Mesodermal cell (in vitro differentiated cells): ENCODE results near the gene TICAM1.
"Not testable (repeated sequence)": the region's sequence is repeated elsewhere in the genome, so short reads cannot be mapped to it uniquely, and the experiment has no call there.

ENCODE experiments used
- H3K27ac ChIP-seq: 2 replicates; pipeline ENCODE4 v1.7.0; 2013; ENCODE audit warnings: mild to moderate bottlenecking, low read depth, low read length, moderate library complexity; ENCODE audit not compliant: severe bottlenecking
- H3K36me3 ChIP-seq: 2 replicates; pipeline ENCODE4 v1.7.1; 2013; ENCODE audit warnings: mild to moderate bottlenecking, low read length, moderate library complexity; ENCODE audit not compliant: control insufficient read depth, insufficient read depth
- H3K4me1 ChIP-seq: one replicate; pipeline ENCODE4 v1.7.1; 2013; ENCODE audit warnings: mild to moderate bottlenecking, low read length; ENCODE audit not compliant: insufficient read depth, control insufficient read depth, poor library complexity, severe bottlenecking
- H3K4me3 ChIP-seq: 2 replicates; pipeline ENCODE4 v1.7.0; 2013; ENCODE audit warnings: low read length, control low read depth, mild to moderate bottlenecking; ENCODE audit not compliant: insufficient read depth, poor library complexity, severe bottlenecking; ENCODE audit errors: extremely low read depth
- H3K9me3 ChIP-seq: 2 replicates; pipeline ENCODE4 v1.7.1; 2013; ENCODE audit warnings: mild to moderate bottlenecking, low read length, moderate library complexity; ENCODE audit not compliant: control insufficient read depth
- WGBS, 2 experiments: methylation state at CpG; one replicate each; pipeline ENCODE4 v1.1.5; 2013; ENCODE audit warnings: missing lambda C conversion rate in 2 of 2; ENCODE audit not compliant: insufficient coverage in 2 of 2; 5-methylcytosine and 5-hydroxymethylcytosine counted together

The TICAM1 gene

GRCh38 chr19:4844348-4845179 lies 13.1 kb upstream of the TICAM1 start:
- no peak overlapping the region for H3K4me3 ChIP-seq
- WGBS, 2 experiments, result 90 to 97% methylated on average over 7 of the region's 10 CpGs
- no peaks in the 10 kb centered on the region for H3K9me3 ChIP-seq
- no peak overlapping the region for H3K27ac ChIP-seq
- peaks cover 89% of the 10 kb centered on the region for H3K36me3 ChIP-seq
- no peaks in the 10 kb centered on the region for H3K4me1 ChIP-seq

- peaks cover 88% of the 10 kb centered on the region for H3K36me3 ChIP-seq
- 92 to 96% methylated on average over 6 of the region's 6 CpGs for WGBS, 2 experiments
- no peak overlapping the region for H3K4me3 ChIP-seq
These were observed 12.1 kb upstream of the TICAM1 start for GRCh38 chr19:4843647-4843965.

GRCh38 chr19:4839192-4839591 lies 7.7 kb upstream of the TICAM1 start:
- WGBS, 2 experiments, result 97 to 99% methylated on average over 17 of the region's 17 CpGs
- Histone ChIP-seq H3K9me3 (no peaks in the 10 kb centered on the region), H3K36me3 (peaks cover 66% of the 10 kb centered on the region), H3K4me1 (no peaks in the 10 kb centered on the region), H3K27ac (no peak overlapping the region), H3K4me3 (no peak overlapping the region)

More at GRCh38 chr19:4843647-4843965, 12.1 kb upstream of the TICAM1 start:
- no peak overlapping the region for H3K27ac ChIP-seq
- H3K4me1 ChIP-seq, result no peaks in the 10 kb centered on the region
- no peaks in the 10 kb centered on the region for H3K9me3 ChIP-seq

GRCh38 chr19:4832776-4833175 lies 1.3 kb upstream of the TICAM1 start:
- no peak overlapping the region for H3K27ac ChIP-seq
- H3K4me3 ChIP-seq, result no peak overlapping the region

GRCh38 chr19:4831979-4832340 lies 448 bp upstream of the TICAM1 start:
- H3K4me1 ChIP-seq, H3K27ac ChIP-seq, H3K36me3 ChIP-seq, H3K9me3 ChIP-seq: not testable (repeated sequence)
- H3K4me3 ChIP-seq, result peak overlapping the region; percentile 62
- WGBS, 2 experiments, result 85 to 97% methylated on average over 4 to 5 of the region's 9 CpGs

More at GRCh38 chr19:4832776-4833175, 1.3 kb upstream of the TICAM1 start:
- 100% methylated on average over 2 to 5 of the region's 5 CpGs for WGBS, 2 experiments
- H3K36me3 ChIP-seq, result peaks cover 10% of the 10 kb centered on the region
- no peaks in the 10 kb centered on the region for H3K9me3 ChIP-seq
- H3K4me1 ChIP-seq, result no peaks in the 10 kb centered on the region

- H3K36me3 ChIP-seq, result no peaks in the 10 kb centered on the region
- no peaks in the 10 kb centered on the region for H3K4me1 ChIP-seq
- WGBS, 2 experiments, result 87 to 88% methylated on average over 6 of the region's 6 CpGs
- H3K4me3 ChIP-seq, result peak overlapping the region; percentile 62
- H3K9me3 ChIP-seq, result no peaks in the 10 kb centered on the region
- no peak overlapping the region for H3K27ac ChIP-seq
These were observed 695 bp downstream of the TICAM1 start for GRCh38 chr19:4830768-4831265.

GRCh38 chr19:4830332-4830731 lies 1.2 kb downstream of the TICAM1 start:
- WGBS, 2 experiments, result 87 to 92% methylated on average over 6 of the region's 6 CpGs
- Histone ChIP-seq H3K4me1 (no peaks in the 10 kb centered on the region), H3K27ac (no peak overlapping the region), H3K4me3 (peak overlapping the region; percentile 62), H3K9me3 (no peaks in the 10 kb centered on the region), H3K36me3 (no peaks in the 10 kb centered on the region)

GRCh38 chr19:4829001-4829712 lies 2.4 kb downstream of the TICAM1 start:
- 88 to 89% methylated on average over 11 to 12 of the region's 16 CpGs for WGBS, 2 experiments
- no peak overlapping the region for H3K4me3 ChIP-seq
- H3K9me3 ChIP-seq, result no peaks in the 10 kb centered on the region
- no peaks in the 10 kb centered on the region for H3K4me1 ChIP-seq
- H3K36me3 ChIP-seq, result no peaks in the 10 kb centered on the region
- no peak overlapping the region for H3K27ac ChIP-seq

- Histone ChIP-seq H3K4me3 (no peak overlapping the region), H3K27ac (no peak overlapping the region), H3K9me3 (no peaks in the 10 kb centered on the region), H3K36me3 (no peaks in the 10 kb centered on the region), H3K4me1 (no peaks in the 10 kb centered on the region)
- WGBS, 2 experiments, result 76 to 96% methylated on average over 3 to 5 of the region's 6 CpGs
These were observed 7.9 kb downstream of the TICAM1 start for GRCh38 chr19:4823577-4823976.

GRCh38 chr19:4822354-4822753 lies 9.2 kb downstream of the TICAM1 start:
- not testable (repeated sequence) for H3K4me3 ChIP-seq, H3K4me1 ChIP-seq, H3K27ac ChIP-seq, H3K36me3 ChIP-seq, H3K9me3 ChIP-seq
- WGBS, 2 experiments, result 100% methylated on average over 4 to 6 of the region's 7 CpGs

- WGBS, 2 experiments, result 48 to 56% methylated on average over 2 of the region's 4 CpGs
- Histone ChIP-seq H3K4me3 (no peak overlapping the region), H3K4me1 (no peaks in the 10 kb centered on the region), H3K36me3 (peaks cover 15% of the 10 kb centered on the region), H3K9me3 (no peaks in the 10 kb centered on the region), H3K27ac (no peak overlapping the region)
These were observed 10.2 kb downstream of the TICAM1 start for GRCh38 chr19:4821265-4821664.
